ENCODE data around the gene CLDN19. TPM values are rescaled to one million over a fixed set of nuclear protein-coding genes. Genes with fewer than 3 reads are reported as not detected.

The CLDN19 gene
- total and polyA plus RNA-seq, 2 of the 8 experiments (the other 6 are each of a cell fraction or from before 2014, with no cell fraction given), result 9.7 to 17.2 TPM

GRCh38 chr1:42745851-42746250 is 5.8 kb upstream of the CLDN19 start:
- no peaks in the 10 kb centered on the region for H3K79me1 ChIP-seq (ENCODE audit: low read depth, low read length)
- no peak overlapping the region for H3K4me2 ChIP-seq (ENCODE audit: insufficient read depth in 1 of 2, low read depth in 2 of 2, low read length in 2 of 2)
- no peak overlapping the region for H2BK5ac ChIP-seq (ENCODE audit: low read depth, low read length)
- H3K27me3 ChIP-seq (replicated peaks in 1 of 4; ENCODE audit: control insufficient read depth in 3 of 4, extremely low read depth in 1 of 4, insufficient read depth in 3 of 4, low read length in 3 of 4), result no peaks in the 10 kb centered on the region
- CTCF ChIA-PET (ENCODE audit: partially characterized antibody), result interaction anchor here (0.5 to 9.8 kb wide), 17 partner anchors 11 to 1154 kb away, joined by 3 to 77 read pairs (median 4); no protein-coding TSS in a partner anchor
- H3K23ac ChIP-seq (ENCODE audit: insufficient read length), result no peak overlapping the region
- H4K20me1 ChIP-seq (replicated peaks in 1 of 2; ENCODE audit: control insufficient read depth in 1 of 2, insufficient read depth in 2 of 2, low read length in 2 of 2), result peaks cover 0 to 4% of the 10 kb centered on the region in 2 experiments
- no peak overlapping the region for H3K14ac ChIP-seq (ENCODE audit: insufficient read length)
- no peaks in the 10 kb centered on the region for H3K9me3 ChIP-seq (ENCODE audit: insufficient read depth in 2 of 2, low read depth in 1 of 2, low read length in 1 of 2)
- H2AK5ac ChIP-seq (ENCODE audit: low read depth, low read length), result no peak overlapping the region
- H3K4me3 ChIP-seq (ENCODE audit: extremely low read depth in 1 of 4, insufficient read depth in 2 of 4, low read depth in 3 of 4, low read length in 4 of 4), result no peak overlapping the region
- H2BK20ac ChIP-seq (ENCODE audit: low read length), result no peak overlapping the region
- WGBS, 2 experiments (ENCODE audit: extremely low coverage in 1 of 2, insufficient coverage in 1 of 2, insufficient read length in 1 of 2, insufficient replicate concordance in 2 of 2, low coverage in 1 of 2, low lambda C conversion rate in 2 of 2, missing lambda C conversion rate in 1 of 2), result 95% methylated on average over 8 of the region's 8 CpGs; no CpG with 5 or more reads in 1 of the 2 experiments
- no peak overlapping the region for H2BK15ac ChIP-seq (ENCODE audit: low read length)
- no peak overlapping the region for H4K91ac ChIP-seq (replicated peaks; ENCODE audit: insufficient read length, low read length)
- no peak overlapping the region for H2AFZ ChIP-seq (ENCODE audit: low read length)
- no peak overlapping the region for H3K18ac ChIP-seq (ENCODE audit: extremely low read depth, low read length)
- no peak overlapping the region for H3K9ac ChIP-seq (replicated peaks in 1 of 4; ENCODE audit: extremely low read depth in 1 of 4, low read depth in 3 of 4, low read length in 3 of 4)
- no peak overlapping the region for H3K27ac ChIP-seq (ENCODE audit: low read depth, low read length)
- no peaks in the 10 kb centered on the region for H3K79me2 ChIP-seq (ENCODE audit: control insufficient read depth in 1 of 2, insufficient read depth in 2 of 2, low read length in 2 of 2)
- H2BK120ac ChIP-seq (replicated peaks; ENCODE audit: low read depth, low read length), result no peak overlapping the region
- H4K5ac ChIP-seq (ENCODE audit: insufficient read length, low read depth, low read length), result no peak overlapping the region
- H3K56ac ChIP-seq (replicated peaks; ENCODE audit: insufficient read length, low read depth, low read length), result no peak overlapping the region
- H2BK12ac ChIP-seq (ENCODE audit: low read depth, low read length), result no peak overlapping the region
- H3K4ac ChIP-seq (replicated peaks; ENCODE audit: insufficient read length, low read depth, low read length), result no peak overlapping the region
- H4K8ac ChIP-seq (ENCODE audit: extremely low read depth, insufficient read depth, low read length), result no peak overlapping the region
- FAIRE-seq (no peak), DNase-seq (ENCODE audit: low read depth in 1 of 2, low spot score in 2 of 2) (no peak)
- no peaks in the 10 kb centered on the region for H3K23me2 ChIP-seq (ENCODE audit: low read depth, low read length)
- peaks cover 6 to 27% (median 11%) of the 10 kb centered on the region in 4 experiments for H3K36me3 ChIP-seq (ENCODE audit: control insufficient read depth in 2 of 4, insufficient read depth in 4 of 4, low read length in 3 of 4)
- peaks cover 0 to 14% (median 9%) of the 10 kb centered on the region in 4 experiments; a peak in 6 of 7 replicates for H3K4me1 ChIP-seq (replicated peaks in 1 of 4; ENCODE audit: control insufficient read depth in 3 of 4, insufficient read depth in 4 of 4, low read length in 3 of 4)
- POLR2A ChIA-PET (ENCODE audit: partially characterized antibody), result interaction anchor here (1.2 to 3.7 kb wide), 7 partner anchors 11 to 63 kb away, joined by 3 to 9 read pairs (median 3); partner anchors contain the start of genes C1orf50, P3H1 and YBX1
- TF ChIP-seq ASH2L (IDR thresholded peaks at IDR 0.05; ENCODE audit: low read length) (no peak), RNF2 (IDR thresholded peaks at IDR 0.05; ENCODE audit: borderline replicate concordance, low read depth, low read length, missing control alignments, poor library complexity, severe bottlenecking) (no peak), EZH2 (IDR thresholded peaks at IDR 0.05; ENCODE audit: low read depth, low read length, severe bottlenecking) (no peak), TAF7 (optimal IDR thresholded peaks at IDR 0.05; ENCODE audit: borderline replicate concordance, low read depth, low read length) (no peak), SAP30 (IDR thresholded peaks at IDR 0.05; ENCODE audit: insufficient read depth, insufficient replicate concordance, low read length) (no peak), CREB1 (IDR thresholded peaks at IDR 0.05) (no peak), CHD1 (IDR thresholded peaks at IDR 0.05; ENCODE audit: low read depth, low read length) (no peak), GABPA (IDR thresholded peaks at IDR 0.05; ENCODE audit: borderline replicate concordance, insufficient read depth, low read length) (no peak), CTCF (IDR thresholded peaks at IDR 0.05; ENCODE audit: control extremely low read depth in 1 of 3, insufficient read depth in 1 of 3, low read depth in 1 of 3, low read length in 3 of 3) (no peak), SRF (IDR thresholded peaks at IDR 0.05; ENCODE audit: low read depth, low read length) (no peak), SUZ12 (IDR thresholded peaks at IDR 0.05; ENCODE audit: low read length) (no peak)

Measured in H1 (cell line).